ENCODE measurements around the gene LIFR.

Gene LIFR

GRCh38 chr5:38442247-38442573 lies 114.2 kb downstream of the LIFR start:
- Histone ChIP-seq H3K4me3 (ENCODE audit: low read length, poor library complexity, severe bottlenecking) (no peak overlapping the region), H3K36me3 (ENCODE audit: insufficient read depth, low read length) (no peaks in the 10 kb centered on the region), H3K4me1 (ENCODE audit: insufficient read depth, low read length, poor library complexity, severe bottlenecking) (no peaks in the 10 kb centered on the region), H3K4me2 (ENCODE audit: low read depth, low read length, poor library complexity, severe bottlenecking) (no peak overlapping the region), H3F3A (ENCODE audit: low read depth) (no peaks in the 10 kb centered on the region), H3K9me2 (replicated peaks; ENCODE audit: low read depth, low read length) (no peaks in the 10 kb centered on the region), H4K20me1 (ENCODE audit: insufficient read depth, low read length, poor library complexity, severe bottlenecking) (no peaks in the 10 kb centered on the region), H3K9ac (ENCODE audit: low read depth, low read length, poor library complexity, severe bottlenecking) (no peak overlapping the region), H3K27me3 (ENCODE audit: insufficient read depth, low read length, poor library complexity, severe bottlenecking) (peaks cover 26% of the 10 kb centered on the region), H3K79me2 (ENCODE audit: insufficient read depth, low read length) (no peaks in the 10 kb centered on the region), H2AFZ (ENCODE audit: low read length) (no peak overlapping the region), H3K9me3 (ENCODE audit: insufficient read depth, low read depth, low read length) (no peaks in the 10 kb centered on the region)
- TF ChIP-seq, protein P1, sequence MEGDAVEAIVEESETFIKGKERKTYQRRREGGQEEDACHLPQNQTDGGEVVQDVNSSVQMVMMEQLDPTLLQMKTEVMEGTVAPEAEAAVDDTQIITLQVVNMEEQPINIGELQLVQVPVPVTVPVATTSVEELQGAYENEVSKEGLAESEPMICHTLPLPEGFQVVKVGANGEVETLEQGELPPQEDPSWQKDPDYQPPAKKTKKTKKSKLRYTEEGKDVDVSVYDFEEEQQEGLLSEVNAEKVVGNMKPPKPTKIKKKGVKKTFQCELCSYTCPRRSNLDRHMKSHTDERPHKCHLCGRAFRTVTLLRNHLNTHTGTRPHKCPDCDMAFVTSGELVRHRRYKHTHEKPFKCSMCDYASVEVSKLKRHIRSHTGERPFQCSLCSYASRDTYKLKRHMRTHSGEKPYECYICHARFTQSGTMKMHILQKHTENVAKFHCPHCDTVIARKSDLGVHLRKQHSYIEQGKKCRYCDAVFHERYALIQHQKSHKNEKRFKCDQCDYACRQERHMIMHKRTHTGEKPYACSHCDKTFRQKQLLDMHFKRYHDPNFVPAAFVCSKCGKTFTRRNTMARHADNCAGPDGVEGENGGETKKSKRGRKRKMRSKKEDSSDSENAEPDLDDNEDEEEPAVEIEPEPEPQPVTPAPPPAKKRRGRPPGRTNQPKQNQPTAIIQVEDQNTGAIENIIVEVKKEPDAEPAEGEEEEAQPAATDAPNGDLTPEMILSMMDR (conservative IDR thresholded peaks at IDR 0.05; ENCODE audit: low read length): no peak
- TF ChIP-seq EZH2phosphoT487 (IDR thresholded peaks at IDR 0.05; ENCODE audit: borderline replicate concordance): no peak

GRCh38 chr5:38441453-38442246 lies 114.8 kb downstream of the LIFR start:
- no peaks in the 10 kb centered on the region for H3K4me1 ChIP-seq (ENCODE audit: insufficient read depth, low read length, poor library complexity, severe bottlenecking)
- TF ChIP-seq, protein P1 (conservative IDR thresholded peaks at IDR 0.05; ENCODE audit: low read length): peak; percentile 96
- TF ChIP-seq EZH2phosphoT487 (IDR thresholded peaks at IDR 0.05; ENCODE audit: borderline replicate concordance): no peak
- no peaks in the 10 kb centered on the region for H3K9me2 ChIP-seq (replicated peaks; ENCODE audit: low read depth, low read length)
- no peak overlapping the region for H2AFZ ChIP-seq (ENCODE audit: low read length)
- no peak overlapping the region for H3K4me2 ChIP-seq (ENCODE audit: low read depth, low read length, poor library complexity, severe bottlenecking)
- H3K4me3 ChIP-seq (ENCODE audit: low read length, poor library complexity, severe bottlenecking): no peak overlapping the region
- peaks cover 20% of the 10 kb centered on the region for H3K27me3 ChIP-seq (ENCODE audit: insufficient read depth, low read length, poor library complexity, severe bottlenecking)
- no peaks in the 10 kb centered on the region for H3K79me2 ChIP-seq (ENCODE audit: insufficient read depth, low read length)
- no peaks in the 10 kb centered on the region for H4K20me1 ChIP-seq (ENCODE audit: insufficient read depth, low read length, poor library complexity, severe bottlenecking)
- no peaks in the 10 kb centered on the region for H3F3A ChIP-seq (ENCODE audit: low read depth)
- H3K9ac ChIP-seq (ENCODE audit: low read depth, low read length, poor library complexity, severe bottlenecking): no peak overlapping the region
- no peaks in the 10 kb centered on the region for H3K9me3 ChIP-seq (ENCODE audit: insufficient read depth, low read depth, low read length)
- no peaks in the 10 kb centered on the region for H3K36me3 ChIP-seq (ENCODE audit: insufficient read depth, low read length)

GRCh38 chr5:38438757-38439156 lies 117.7 kb downstream of the LIFR start:
- H3K9me2 ChIP-seq (replicated peaks; ENCODE audit: low read depth, low read length): no peaks in the 10 kb centered on the region
- H3K27me3 ChIP-seq (ENCODE audit: insufficient read depth, low read length, poor library complexity, severe bottlenecking): no peaks in the 10 kb centered on the region
- no peak overlapping the region for H3K9ac ChIP-seq (ENCODE audit: low read depth, low read length, poor library complexity, severe bottlenecking)
- no peak overlapping the region for H2AFZ ChIP-seq (ENCODE audit: low read length)
- no peaks in the 10 kb centered on the region for H4K20me1 ChIP-seq (ENCODE audit: insufficient read depth, low read length, poor library complexity, severe bottlenecking)
- no peaks in the 10 kb centered on the region for H3K4me1 ChIP-seq (ENCODE audit: insufficient read depth, low read length, poor library complexity, severe bottlenecking)
- TF ChIP-seq, protein P1 (conservative IDR thresholded peaks at IDR 0.05; ENCODE audit: low read length): no peak
- no peak for TF ChIP-seq EZH2phosphoT487 (IDR thresholded peaks at IDR 0.05; ENCODE audit: borderline replicate concordance)
- no peak overlapping the region for H3K4me3 ChIP-seq (ENCODE audit: low read length, poor library complexity, severe bottlenecking)
- no peaks in the 10 kb centered on the region for H3F3A ChIP-seq (ENCODE audit: low read depth)
- H3K9me3 ChIP-seq (ENCODE audit: insufficient read depth, low read depth, low read length): no peaks in the 10 kb centered on the region
- no peaks in the 10 kb centered on the region for H3K79me2 ChIP-seq (ENCODE audit: insufficient read depth, low read length)
- no peak overlapping the region for H3K4me2 ChIP-seq (ENCODE audit: low read depth, low read length, poor library complexity, severe bottlenecking)
- no peaks in the 10 kb centered on the region for H3K36me3 ChIP-seq (ENCODE audit: insufficient read depth, low read length)

All from Loucy (cell line).